HUES6 (cell line): ENCODE data around the gene EFEMP1.

Experiments used
- H3K27ac ChIP-seq: 2 replicates; pipeline ENCODE4 v1.7.0; 2013; ENCODE audit warnings: low read depth, mild to moderate bottlenecking, low read length, inconsistent platforms
- H3K27me3 ChIP-seq: 2 replicates; pipeline ENCODE4 v1.6.1; 2013; ENCODE audit warnings: low read length; ENCODE audit not compliant: control insufficient read depth, insufficient read depth
- H3K36me3 ChIP-seq: 2 replicates; pipeline ENCODE4 v1.6.1; 2013; ENCODE audit warnings: low read length; ENCODE audit not compliant: control insufficient read depth, insufficient read depth
- H3K4me1 ChIP-seq: 2 replicates; pipeline ENCODE4 v1.6.1; 2013; ENCODE audit warnings: low read length; ENCODE audit not compliant: control insufficient read depth, insufficient read depth
- H3K4me3 ChIP-seq: 2 replicates; pipeline ENCODE4 v1.5.1; 2013; ENCODE audit warnings: low read depth, low read length
- H3K9ac ChIP-seq: one replicate; pipeline ENCODE4 v1.6.1; 2013; ENCODE audit warnings: mild to moderate bottlenecking, low read length
- H3K9me3 ChIP-seq: 2 replicates; pipeline ENCODE4 v1.6.1; 2013; ENCODE audit warnings: low read depth, low read length; ENCODE audit not compliant: control insufficient read depth, insufficient read depth

EFEMP1 gene

GRCh38 chr2:55916473-55917049 lies 7.0 kb downstream of the EFEMP1 start:
- no peaks in the 10 kb centered on the region; the same call in 1 of the 2 replicates for H3K4me1 ChIP-seq
- peaks cover 1% of the 10 kb centered on the region for H3K27me3 ChIP-seq
- peaks cover 3% of the 10 kb centered on the region; the same call in 1 of the 2 replicates for H3K36me3 ChIP-seq
- H3K9me3 ChIP-seq = no peaks in the 10 kb centered on the region
- H3K9ac ChIP-seq = no peak overlapping the region
- no peak overlapping the region for H3K4me3 ChIP-seq
- no peak overlapping the region for H3K27ac ChIP-seq

- no peak overlapping the region for H3K4me3 ChIP-seq
- peaks cover 3% of the 10 kb centered on the region; the same call in 1 of the 2 replicates for H3K36me3 ChIP-seq
- no peaks in the 10 kb centered on the region for H3K4me1 ChIP-seq
- H3K27ac ChIP-seq = no peak overlapping the region
- no peak overlapping the region for H3K9ac ChIP-seq
- H3K9me3 ChIP-seq = no peaks in the 10 kb centered on the region
- H3K27me3 ChIP-seq = no peaks in the 10 kb centered on the region
Measured at GRCh38 chr2:55914786-55915185, 8.8 kb downstream of the EFEMP1 start.

- H3K4me1 ChIP-seq = no peaks in the 10 kb centered on the region
- H3K9ac ChIP-seq = no peak overlapping the region
- H3K27me3 ChIP-seq = no peaks in the 10 kb centered on the region
- peaks cover 3% of the 10 kb centered on the region; the same call in 1 of the 2 replicates for H3K36me3 ChIP-seq
- no peak overlapping the region for H3K27ac ChIP-seq
- no peak overlapping the region for H3K4me3 ChIP-seq
- H3K9me3 ChIP-seq = no peaks in the 10 kb centered on the region
Measured at GRCh38 chr2:55912926-55913325, 10.7 kb downstream of the EFEMP1 start.

- Histone ChIP-seq H3K27ac (no peak overlapping the region), H3K4me1 (no peaks in the 10 kb centered on the region), H3K27me3 (no peaks in the 10 kb centered on the region), H3K9ac (no peak overlapping the region), H3K9me3 (no peaks in the 10 kb centered on the region), H3K36me3 (no peaks in the 10 kb centered on the region), H3K4me3 (no peak overlapping the region)
Measured at GRCh38 chr2:55910077-55910476, 13.5 kb downstream of the EFEMP1 start.

- H3K9me3 ChIP-seq = no peaks in the 10 kb centered on the region
- H3K36me3 ChIP-seq = no peaks in the 10 kb centered on the region
- H3K4me3 ChIP-seq = no peak overlapping the region
- H3K4me1 ChIP-seq = no peaks in the 10 kb centered on the region
- no peak overlapping the region for H3K27ac ChIP-seq
- no peak overlapping the region for H3K9ac ChIP-seq
- H3K27me3 ChIP-seq = no peaks in the 10 kb centered on the region
Measured at GRCh38 chr2:55907686-55908085, 15.9 kb downstream of the EFEMP1 start.

- H3K27me3 ChIP-seq = no peaks in the 10 kb centered on the region
- H3K4me3 ChIP-seq = no peak overlapping the region
- no peak overlapping the region for H3K27ac ChIP-seq
- no peaks in the 10 kb centered on the region for H3K36me3 ChIP-seq
- no peaks in the 10 kb centered on the region for H3K9me3 ChIP-seq
- H3K9ac ChIP-seq = no peak overlapping the region
- H3K4me1 ChIP-seq = peaks cover 1% of the 10 kb centered on the region; the same call in 1 of the 2 replicates
Measured at GRCh38 chr2:55906993-55907392, 16.6 kb downstream of the EFEMP1 start.

GRCh38 chr2:55903727-55904126 lies 19.9 kb downstream of the EFEMP1 start:
- Histone ChIP-seq H3K9me3 (no peaks in the 10 kb centered on the region), H3K36me3 (no peaks in the 10 kb centered on the region)

GRCh38 chr2:55902971-55903370 lies 20.6 kb downstream of the EFEMP1 start:
- no peak overlapping the region for H3K9ac ChIP-seq
- no peaks in the 10 kb centered on the region for H3K36me3 ChIP-seq
- H3K27ac ChIP-seq = no peak overlapping the region
- peaks cover 11% of the 10 kb centered on the region; the same call in 1 of the 2 replicates for H3K4me1 ChIP-seq
- H3K4me3 ChIP-seq = no peak overlapping the region
- H3K27me3 ChIP-seq = no peaks in the 10 kb centered on the region
- no peaks in the 10 kb centered on the region for H3K9me3 ChIP-seq

More at GRCh38 chr2:55903727-55904126, 19.9 kb downstream of the EFEMP1 start:
- no peak overlapping the region for H3K9ac ChIP-seq
- H3K27me3 ChIP-seq = no peaks in the 10 kb centered on the region
- peaks cover 11% of the 10 kb centered on the region; the same call in 1 of the 2 replicates for H3K4me1 ChIP-seq
- no peak overlapping the region for H3K4me3 ChIP-seq
- H3K27ac ChIP-seq = no peak overlapping the region

GRCh38 chr2:55902429-55902828 lies 21.2 kb downstream of the EFEMP1 start:
- Histone ChIP-seq H3K27ac (no peak overlapping the region), H3K4me1 (peaks cover 11% of the 10 kb centered on the region; the same call in 1 of the 2 replicates), H3K4me3 (no peak overlapping the region), H3K9ac (no peak overlapping the region), H3K9me3 (no peaks in the 10 kb centered on the region), H3K36me3 (no peaks in the 10 kb centered on the region), H3K27me3 (no peaks in the 10 kb centered on the region)

GRCh38 chr2:55901941-55902340 lies 21.6 kb downstream of the EFEMP1 start:
- peaks cover 11% of the 10 kb centered on the region; the same call in 1 of the 2 replicates for H3K4me1 ChIP-seq
- H3K9me3 ChIP-seq = no peaks in the 10 kb centered on the region
- no peak overlapping the region for H3K27ac ChIP-seq
- H3K9ac ChIP-seq = no peak overlapping the region
- H3K36me3 ChIP-seq = no peaks in the 10 kb centered on the region
- H3K27me3 ChIP-seq = no peaks in the 10 kb centered on the region
- H3K4me3 ChIP-seq = no peak overlapping the region

- no peak overlapping the region for H3K27ac ChIP-seq
- H3K9me3 ChIP-seq = no peaks in the 10 kb centered on the region
- H3K4me1 ChIP-seq = peaks cover 11% of the 10 kb centered on the region; the same call in 1 of the 2 replicates
- no peak overlapping the region for H3K4me3 ChIP-seq
- H3K9ac ChIP-seq = no peak overlapping the region
- no peaks in the 10 kb centered on the region for H3K27me3 ChIP-seq
- no peaks in the 10 kb centered on the region for H3K36me3 ChIP-seq
Measured at GRCh38 chr2:55901322-55901721, 22.3 kb downstream of the EFEMP1 start.
